HPDE6-E6E7 (cell line): Measurements from ENCODE around the gene FAIM2.
"Not testable (repeated sequence)": the region's sequence is repeated elsewhere in the genome, so short reads cannot be mapped to it uniquely, and the experiment has no call there.

Experiments
- DNase-seq: peaks from one replicate; pipeline ENCODE4 v3.0.0; 2011; ENCODE audit warnings: missing footprints; ENCODE audit errors: extremely low spot score

The FAIM2 gene

DNA sequence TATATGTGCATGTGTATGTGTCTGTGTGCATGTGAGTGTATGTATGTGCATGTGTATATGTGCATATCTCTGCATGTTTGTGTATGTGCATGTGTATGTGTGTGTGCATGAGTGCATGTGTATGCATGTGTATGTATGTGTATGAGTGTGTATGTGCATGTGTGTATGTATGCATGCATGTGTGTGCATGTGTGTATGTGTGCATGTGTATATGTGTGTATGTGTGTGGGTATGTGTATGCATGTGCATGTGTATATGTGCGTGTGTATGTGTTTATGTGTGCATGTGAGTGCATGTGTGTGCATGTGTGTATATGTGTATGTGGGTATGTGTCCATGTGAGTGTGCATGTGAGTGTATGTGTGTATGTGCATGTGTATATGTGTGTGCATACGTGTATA, 24.6 kb downstream of the FAIM2 start:
- DNase-seq, result not testable (repeated sequence)

DNA sequence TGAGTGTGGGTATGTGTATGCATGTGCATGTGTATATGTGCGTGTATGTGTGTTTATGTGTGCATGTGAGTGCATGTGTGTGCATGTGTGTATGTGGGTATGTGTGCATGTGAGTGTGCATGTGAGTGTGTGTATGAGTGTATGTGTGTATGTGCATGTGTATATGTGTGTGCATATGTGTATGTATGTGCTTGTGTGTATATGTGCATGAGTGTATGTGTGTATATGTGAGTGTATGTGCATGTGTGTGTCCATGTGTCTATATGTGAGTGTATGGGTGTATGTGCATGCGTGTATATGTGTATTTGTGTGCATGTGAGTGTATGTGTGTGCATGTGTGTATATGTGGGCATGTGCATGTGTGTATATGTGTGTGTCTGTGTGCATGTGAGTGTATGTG, 25.7 kb downstream of the FAIM2 start:
- DNase-seq, result no peak

DNA sequence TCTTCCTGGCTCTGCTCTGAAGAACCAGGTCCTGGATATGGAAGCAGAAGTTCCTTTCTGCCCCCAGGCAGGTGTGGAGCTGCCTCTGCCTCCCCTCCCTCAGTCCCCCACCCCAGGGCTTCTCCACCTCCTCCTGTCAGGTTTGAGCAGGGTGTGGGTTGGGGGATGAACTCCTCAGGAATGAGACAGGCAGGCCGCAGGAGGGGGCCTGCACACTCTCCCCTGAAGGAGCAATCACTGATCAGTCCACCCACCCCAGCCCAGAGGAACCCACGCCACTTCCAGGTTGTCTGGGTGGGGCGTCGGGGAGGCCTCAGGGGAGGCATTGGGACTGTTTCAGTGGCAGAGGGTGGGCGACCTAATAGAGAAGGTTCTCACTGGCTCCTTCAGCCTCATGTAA, 26.6 kb downstream of the FAIM2 start:
- DNase-seq, result no peak

DNA sequence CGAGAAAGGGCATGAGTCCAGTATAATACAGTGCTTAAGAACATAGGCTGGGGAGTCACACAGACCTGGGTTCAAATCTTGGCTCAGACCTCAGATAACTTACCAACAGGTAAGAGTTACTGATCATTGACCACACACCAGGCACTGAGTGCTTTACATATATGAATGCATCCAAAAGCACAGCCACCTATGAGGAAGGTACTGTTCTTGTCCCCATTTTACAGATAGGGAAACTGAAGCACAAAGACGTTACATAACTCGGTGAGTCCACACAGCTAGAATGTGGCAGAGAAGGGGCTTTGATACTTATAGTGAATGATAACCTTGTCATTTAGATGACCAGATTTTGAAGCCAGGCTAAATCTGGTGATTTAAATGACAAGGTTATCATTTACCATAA, 27.6 kb downstream of the FAIM2 start:
- DNase-seq, result no peak

DNA sequence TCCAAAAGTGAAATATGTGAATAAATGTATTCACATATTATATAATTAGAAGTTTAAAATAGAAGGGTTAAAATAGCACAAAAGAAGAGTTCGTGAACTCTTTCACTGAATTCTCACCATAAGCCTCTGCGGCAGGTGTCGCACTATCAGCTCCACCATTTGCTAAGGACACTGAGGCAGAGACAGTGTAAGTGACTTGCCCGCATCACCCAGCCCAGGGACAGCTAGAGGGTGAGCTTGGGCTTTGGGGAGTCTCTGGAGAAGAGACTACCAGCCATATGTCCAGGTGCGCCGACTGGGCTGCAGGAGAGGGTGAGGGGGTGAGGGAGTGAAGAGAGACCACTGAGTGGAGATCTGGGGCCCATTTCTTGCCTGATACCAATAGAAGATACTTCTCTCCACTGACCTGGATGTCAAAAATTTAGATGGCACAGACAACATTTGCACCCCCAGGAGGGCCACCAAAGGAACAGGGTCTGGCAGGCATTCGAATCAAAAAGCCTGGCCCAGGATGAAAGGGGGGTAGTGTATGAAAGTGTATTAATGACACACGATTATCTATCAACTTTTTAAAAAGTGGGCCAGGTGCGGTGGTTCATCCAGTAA, 28.5 kb downstream of the FAIM2 start:
- DNase-seq, result no peak

DNA sequence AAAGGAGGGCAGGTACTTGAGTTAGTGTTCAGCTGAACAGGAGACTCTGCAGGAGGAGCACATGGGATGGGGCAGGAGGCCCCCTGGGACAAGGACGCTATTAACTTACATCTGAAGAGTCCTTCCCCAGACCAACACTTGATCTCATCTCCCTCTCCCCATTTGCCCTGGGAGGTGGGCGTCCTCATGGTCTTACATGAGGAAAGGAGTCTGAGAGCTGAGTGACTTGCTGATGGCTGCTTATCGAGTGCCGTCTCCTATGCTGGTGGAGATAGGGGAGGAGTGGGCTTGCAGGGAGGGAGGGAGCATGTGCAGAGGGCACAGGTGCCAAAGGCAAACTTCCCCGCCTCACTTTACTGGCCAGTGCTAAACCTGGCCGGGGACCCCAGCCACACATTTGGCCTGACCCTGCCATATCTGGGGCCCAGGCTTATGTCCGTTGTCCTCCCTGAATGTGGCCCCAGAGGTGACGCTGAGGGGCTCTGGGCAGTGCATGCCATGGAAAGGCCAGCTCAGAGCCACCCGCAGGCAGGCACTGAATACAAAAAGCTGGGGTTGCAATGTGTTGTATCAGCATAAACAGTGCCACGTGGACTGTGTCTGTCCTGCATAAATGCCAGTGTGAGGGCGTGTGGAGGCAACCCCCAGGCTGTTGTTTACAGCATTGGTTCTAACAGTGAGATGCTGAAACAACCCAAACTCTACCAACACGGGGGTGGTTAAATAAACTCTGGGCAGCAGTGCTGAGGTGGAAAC, 29.4 kb downstream of the FAIM2 start:
- no peak for DNase-seq

DNA sequence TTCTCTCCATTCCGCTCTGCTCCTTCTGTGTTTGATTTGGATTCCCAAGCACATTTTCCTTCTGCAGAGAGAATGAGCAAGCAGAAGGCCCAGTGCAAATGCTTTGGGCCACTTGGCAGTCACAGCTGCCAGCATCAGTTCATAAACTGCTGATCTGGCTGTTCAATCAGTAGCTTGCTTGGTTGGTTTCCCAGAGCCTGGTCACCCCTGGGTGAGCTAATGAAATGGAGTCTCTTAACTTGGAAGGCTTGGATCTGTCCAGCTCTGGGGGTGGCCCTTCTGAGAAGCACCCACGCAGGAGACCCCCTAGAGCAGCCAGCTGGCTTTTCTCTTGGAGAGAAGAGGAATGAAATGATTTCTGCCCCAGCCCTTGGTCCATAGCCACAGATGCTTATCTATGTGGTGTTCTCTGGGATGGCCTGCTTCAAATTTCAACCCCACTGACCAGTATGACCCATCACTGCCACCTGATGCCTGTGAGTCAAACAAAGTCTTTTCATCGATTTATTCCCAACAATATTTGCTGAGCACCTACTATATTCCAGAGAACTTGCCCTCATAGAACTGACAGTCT, 30.3 kb downstream of the FAIM2 start:
- DNase-seq, result no peak

DNA sequence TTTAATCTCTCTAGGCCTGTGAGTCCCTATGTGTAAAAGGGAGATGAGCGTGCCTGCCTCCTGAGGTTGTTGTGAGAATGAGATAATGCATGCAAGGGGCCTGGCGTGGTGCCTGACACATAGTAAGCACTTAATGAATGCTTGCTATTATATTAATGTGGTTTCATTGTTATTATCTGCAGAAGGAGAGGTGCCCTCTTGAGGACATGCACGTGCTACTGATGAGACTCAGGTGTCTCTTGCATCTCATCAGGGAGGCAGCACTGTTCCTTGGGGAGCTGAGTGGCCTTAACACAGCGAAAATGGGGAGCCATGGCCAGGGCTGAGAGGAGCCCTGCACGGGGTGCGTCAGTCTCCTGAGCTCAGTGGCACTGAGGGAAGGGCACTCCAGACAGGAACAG, 30.9 kb downstream of the FAIM2 start:
- no peak for DNase-seq

DNA sequence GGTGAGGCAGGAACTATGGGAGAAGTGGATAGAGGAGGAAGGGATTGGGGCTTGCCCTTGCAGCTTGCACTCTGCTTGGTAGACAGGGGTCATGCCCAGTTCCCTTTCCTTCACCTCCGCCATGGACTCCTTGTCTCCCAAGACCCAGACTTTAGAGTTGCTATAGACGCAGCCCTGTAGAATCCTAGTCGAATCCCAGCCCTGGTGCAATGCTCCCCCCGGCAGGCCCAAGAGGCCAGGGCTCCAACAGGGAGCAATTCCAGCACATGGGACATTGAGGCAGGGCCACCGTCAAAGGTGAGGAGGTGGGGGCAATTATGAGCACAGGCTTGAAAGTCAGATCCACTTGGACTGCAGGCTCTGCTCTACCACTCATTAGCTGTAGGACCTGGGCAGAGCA, 31.3 kb downstream of the FAIM2 start:
- DNase-seq, result no peak

DNA sequence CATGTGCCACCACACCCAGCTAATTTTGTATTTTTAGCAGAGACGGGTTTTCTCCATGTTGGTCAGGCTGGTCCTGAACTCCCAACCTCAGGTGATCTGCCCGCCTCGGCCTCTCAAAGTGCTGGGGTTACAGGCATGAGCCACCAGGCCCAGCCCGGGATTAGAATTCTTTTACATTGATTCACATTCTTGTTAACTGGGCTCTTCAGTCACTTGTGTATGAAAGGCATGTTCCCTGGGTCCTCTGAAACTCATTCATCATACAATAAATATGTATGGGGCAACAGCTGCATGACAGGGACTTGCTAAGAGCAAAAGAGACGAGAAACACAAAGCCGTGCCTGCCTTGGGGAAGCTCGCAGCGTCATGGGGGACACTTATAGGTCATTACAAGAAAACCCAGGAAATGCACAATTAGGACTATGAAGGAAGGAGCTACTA, 31.9 kb downstream of the FAIM2 start:
- not testable (repeated sequence) for DNase-seq

DNA sequence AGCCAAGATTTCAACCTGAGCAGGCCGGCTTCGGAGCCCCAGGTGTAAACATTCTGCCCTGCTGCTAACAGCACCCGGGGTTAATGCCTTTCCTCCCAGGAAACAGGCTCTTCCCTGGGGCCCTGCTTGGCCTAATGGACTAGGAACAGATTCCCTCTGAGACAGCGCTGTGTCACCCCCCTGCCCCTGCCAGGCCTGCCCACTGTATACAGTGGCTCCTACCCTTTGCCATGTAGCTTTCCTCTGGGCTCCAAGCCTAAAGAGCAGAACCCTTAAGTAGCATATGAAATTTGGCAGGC, 32.5 kb downstream of the FAIM2 start:
- DNase-seq, result no peak

DNA sequence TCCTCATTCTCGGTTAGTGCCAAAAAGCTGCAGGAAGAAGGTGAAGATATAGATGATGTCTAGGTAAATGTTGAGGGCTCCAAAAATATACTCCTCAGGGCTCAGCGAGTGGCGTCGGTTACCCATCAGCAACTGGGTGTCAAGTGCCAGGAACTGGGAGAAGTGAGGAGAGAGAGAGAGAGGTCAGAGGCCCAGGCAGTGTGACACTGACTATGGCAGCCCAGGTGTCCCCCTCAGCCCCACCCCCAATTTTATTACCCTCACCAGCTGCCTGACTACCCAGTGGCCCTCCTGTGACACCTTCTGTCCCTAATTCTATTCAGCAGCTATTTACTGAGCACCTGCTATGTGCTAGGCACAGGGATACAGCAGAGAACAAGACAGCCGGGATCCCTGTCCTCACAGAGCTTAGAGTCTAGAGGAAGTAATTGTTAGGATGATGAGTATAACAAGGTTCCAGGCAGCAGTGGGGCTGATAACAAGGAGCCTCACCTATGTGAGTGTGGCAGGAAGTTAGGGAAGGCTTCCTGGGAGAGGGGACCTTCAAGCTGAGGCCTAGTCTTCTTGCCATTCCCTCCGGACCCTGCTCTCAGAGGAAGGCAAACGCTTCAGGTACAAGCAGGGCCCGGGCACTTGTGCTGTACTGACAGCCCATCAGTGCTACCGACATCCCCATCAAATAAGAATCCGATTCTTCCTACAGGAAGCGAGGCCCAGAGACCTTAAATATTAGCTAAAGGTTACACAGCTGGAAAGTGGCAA, 33.0 kb downstream of the FAIM2 start:
- no peak for DNase-seq

DNA sequence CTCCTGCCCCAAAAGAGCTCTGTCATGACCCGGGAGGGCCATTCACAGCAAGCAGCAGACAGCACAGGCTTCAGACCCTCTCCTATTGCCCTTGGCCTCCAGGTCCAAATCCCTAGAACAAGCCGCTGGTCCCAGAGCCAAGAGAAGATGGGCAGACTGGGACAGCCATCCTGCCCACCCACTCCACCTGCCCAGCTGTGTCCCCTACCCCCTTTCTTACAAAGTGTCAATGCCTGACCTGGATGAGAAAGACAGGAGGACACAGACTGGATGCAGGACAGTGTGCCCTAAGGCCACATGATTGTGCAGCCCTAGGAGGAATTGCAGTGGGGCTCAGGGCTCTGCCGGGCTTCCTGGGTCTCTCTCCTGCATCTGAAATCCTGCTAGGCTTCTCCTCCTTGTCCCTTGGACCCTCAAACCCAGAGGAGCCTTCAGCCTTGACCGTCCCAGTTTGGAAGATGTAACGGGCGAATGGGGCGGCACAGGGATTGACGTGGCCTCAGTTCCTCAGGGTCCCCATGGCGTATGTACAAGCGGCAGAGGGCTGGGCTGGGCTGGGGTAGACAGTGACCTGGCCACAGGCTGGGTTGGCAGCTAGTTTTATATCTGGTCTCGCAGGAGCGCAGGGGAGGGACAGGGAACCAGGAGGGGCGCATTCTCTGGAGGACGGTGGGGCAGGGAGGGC, 33.7 kb downstream of the FAIM2 start:
- DNase-seq, result no peak

DNA sequence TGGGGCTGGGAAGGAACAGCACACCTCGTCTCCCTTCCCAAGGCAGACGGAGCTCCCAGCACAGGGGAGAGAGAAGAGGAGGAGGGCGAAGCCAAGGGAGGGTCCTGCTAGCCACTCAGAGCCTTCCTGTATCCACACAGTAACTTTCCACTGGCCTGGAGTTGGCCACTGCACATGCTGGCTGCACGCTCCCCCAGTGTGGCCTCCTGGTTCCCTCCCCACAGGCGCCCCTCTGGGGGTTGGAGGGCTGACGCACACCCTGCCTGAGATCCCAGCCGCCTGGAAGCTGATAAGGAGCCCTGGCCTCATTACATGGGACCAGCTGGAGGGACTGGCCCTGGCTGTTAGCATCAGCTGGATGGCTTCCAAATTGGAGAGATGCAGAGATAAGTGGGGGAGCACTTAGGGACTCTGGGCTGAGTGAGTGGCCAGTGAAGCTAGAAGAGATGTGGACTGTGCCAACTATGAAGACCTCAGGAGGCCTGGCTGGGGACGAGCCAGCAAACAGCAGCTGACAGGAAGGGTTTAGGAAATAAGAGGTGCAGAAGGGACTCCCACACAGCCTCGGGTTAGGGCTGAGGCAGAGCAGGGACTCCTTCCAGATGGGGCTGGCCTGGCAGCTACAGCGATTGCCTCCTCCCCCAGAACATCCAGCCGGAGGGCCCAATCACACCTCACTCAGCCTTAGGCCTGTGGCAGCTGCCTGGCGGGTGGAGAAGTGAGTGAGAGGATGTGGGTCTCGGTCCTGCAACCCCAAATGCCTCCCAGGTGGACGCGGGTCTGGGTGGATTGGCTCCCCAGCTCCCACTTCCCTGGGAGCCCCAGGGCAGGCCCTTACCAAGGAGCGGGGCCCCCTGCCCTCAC, 34.5 kb downstream of the FAIM2 start:
- DNase-seq, result no peak

DNA sequence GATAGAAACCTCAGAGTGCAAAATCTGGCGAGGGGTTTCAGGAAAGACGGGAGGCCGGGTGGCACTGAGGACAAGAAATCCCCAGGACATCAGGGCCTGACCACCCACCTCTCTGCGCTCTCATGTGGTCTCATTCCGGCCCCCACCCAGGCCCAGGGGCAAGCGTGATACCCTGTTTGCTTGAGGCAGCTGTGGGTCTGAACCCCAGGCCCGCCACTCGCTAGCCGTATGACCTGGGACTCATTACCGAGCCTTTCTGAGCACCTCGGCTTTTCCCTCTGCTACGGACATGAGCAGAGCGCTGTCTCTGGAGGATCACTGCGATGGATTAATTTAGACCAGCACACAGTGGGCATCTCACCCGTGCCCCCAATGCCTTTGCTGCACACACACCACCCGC, 35.3 kb downstream of the FAIM2 start:
- no peak for DNase-seq

DNA sequence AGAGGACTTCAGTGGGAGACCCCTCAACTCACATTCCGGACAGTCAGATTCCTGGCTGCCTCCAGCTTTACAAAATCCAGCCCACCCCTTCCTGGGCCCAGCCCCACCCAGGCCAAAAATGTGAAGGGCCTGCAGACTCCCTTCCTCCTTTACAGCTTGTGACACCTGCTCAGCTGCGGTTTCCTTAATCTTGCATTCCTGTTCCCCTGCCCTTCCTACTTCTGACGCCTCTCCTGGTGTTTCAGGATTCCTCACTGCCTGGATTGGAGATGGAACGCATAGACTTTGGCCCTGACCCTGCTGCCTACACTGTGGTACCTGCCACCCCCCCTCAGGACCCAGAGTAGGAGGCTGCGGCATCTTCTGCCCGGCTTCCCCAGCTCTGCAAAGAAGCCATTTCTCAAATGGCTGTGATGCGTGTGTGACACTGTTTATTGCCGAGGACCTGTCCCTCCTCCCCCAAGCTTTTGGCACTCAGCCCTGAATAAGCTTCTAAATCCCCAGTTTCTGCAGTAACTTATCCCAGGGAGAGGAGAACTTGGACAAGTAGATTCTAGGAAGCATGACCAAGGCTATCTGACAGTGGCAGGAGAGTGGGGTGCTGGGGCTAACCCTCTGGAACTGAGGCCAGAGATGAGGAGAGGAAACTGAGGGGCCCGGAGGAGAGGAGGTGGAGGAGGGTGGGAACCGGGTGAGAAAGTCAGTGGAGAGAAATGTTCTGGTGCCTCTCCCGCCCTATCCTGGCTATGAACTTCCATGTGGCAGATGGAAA, 35.9 kb downstream of the FAIM2 start:
- DNase-seq, result no peak

DNA sequence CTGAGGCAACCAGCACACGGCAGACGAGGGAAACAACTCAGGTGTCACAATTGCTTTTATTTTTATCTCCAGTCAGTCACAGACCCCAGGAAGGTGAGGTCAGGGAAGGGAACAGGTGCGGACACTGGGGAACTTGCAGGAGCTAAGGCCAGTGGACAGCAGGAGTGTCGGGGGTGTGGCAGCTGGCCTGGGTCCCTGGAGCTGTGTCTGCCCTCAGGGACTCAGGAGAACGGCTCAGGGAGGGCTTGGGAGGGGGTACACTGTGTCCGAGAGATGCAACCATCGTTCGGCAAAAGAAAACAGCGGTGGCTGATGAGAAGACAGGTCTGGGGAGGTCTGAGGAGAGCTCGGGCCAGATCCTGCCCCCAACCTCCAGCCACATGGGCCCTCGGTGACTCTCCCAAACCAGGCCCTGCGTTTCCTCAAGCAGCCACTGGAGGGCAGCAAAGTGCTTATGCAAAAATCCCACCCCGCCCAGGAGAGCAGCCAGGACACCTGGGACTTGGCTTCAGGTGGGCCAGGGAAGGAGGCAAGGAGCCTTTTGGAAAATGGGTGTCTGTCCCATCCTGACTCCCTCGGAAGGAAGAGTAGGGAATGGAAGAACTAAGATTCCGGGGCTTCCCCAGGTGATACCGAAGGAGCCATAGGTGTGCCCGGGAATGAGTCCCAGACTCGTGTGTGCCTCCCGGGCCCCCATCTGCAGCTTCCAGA, 36.7 kb downstream of the FAIM2 start:
- peak; percentile 92 for DNase-seq

DNA sequence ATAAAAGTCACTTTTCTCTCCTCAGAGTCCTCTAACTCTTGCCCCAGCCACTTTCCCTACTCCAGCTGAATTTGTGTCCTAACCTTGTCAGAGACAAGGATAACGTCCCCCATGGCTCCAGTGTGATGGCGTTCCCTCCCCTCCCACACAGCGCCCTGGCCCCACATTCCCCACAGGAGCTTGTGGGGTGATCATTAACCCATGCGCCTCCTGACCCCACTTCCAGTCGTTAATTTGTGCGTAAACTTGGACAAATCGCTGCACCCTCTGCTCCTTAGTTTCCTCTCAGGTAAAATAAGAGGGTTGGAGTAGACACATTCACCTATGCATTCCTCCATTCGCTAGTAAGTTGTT, 37.9 kb downstream of the FAIM2 start:
- DNase-seq, result no peak

DNA sequence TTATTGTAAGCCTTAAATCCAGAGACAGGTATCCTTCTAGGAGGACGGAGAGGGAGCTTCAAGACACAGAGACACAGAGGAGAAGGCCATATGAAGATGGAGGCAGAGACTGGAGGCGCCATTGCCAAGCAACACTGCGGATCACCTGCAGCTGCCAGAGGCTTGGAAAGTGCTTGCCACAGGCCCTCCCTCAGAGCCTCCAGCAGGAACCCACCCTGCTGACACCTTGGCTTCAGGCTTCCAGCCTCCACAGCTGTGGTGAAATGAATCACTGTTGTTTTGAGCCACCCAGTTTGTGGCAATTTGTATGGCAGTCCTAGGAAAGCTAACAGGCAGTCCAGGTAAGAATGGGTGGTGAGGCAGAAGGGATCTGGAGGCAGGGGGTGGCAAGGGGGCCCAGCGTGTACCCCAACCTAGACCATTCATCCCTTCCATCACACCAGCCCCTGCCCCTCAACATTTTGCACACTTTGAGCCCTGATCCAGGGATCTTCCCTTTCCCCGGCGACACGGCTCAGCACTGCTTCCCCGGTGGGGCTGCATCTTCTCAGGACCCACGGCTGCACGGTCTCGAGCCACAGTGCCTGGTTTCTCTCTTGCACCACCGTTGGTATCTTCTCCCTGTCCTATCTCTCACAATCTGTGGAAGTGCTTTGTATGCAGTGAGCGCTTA, 38.5 kb downstream of the FAIM2 start:
- no peak for DNase-seq

DNA sequence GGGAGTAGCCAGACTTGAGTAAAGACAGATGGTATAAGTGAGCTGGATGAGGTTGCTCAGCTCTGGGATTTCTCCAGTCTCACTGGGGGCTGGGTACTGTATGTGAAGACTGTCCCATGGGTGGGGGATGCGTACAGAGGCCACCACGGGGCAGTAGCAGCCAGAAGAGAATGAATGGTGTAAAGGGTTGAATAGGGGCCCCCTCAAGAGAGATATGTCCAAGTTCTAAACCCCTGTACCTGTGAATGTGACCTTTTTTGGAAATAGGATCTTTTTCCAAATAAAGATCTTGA, 39.0 kb downstream of the FAIM2 start:
- DNase-seq, result no peak
